Right cardiac atrium (tissue), 5 donors: ENCODE data around the gene SLC38A8. TPM values are rescaled to one million over a fixed set of nuclear protein-coding genes. Genes with fewer than 3 reads are reported as not detected.

ENCODE experiments used
- ATAC-seq, 2 donors: fragments of 200-7000 bp; cut with Tn5 transposase; one replicate each; pipeline versions ENCODE4 v1.8.0 to v1.9.1; 2020; ENCODE audit warnings: moderate library complexity in 2 of 2, mild to moderate bottlenecking in 1 of 2
- DNase-seq, 3 donors: peaks; one replicate each; pipeline ENCODE4 v3.0.0-alpha.2; 2020
- H3K27ac ChIP-seq: one replicate; pipeline ENCODE4 v1.5.1; 2013; ENCODE audit warnings: mild to moderate bottlenecking, low read length, control low read depth, moderate library complexity
- H3K27me3 ChIP-seq: one replicate; pipeline ENCODE4 v1.6.1; 2013; ENCODE audit not compliant: control insufficient read depth, insufficient read depth
- H3K4me1 ChIP-seq: one replicate; pipeline ENCODE4 v1.6.1; 2013; ENCODE audit warnings: low read length; ENCODE audit not compliant: control insufficient read depth, insufficient read depth
- H3K4me3 ChIP-seq: one replicate; pipeline ENCODE4 v1.5.1; 2013; ENCODE audit warnings: low read length, control low read depth
- H3K9me3 ChIP-seq: one replicate; pipeline ENCODE4 v1.6.1; 2013; ENCODE audit warnings: low read length; ENCODE audit not compliant: control insufficient read depth
- WGBS: extraction: QIAGEN DNeasy Blood & Tissue Kit; methylation state at CpG from one replicate; pipeline ENCODE4 v1.1.7; 2013; 5-methylcytosine and 5-hydroxymethylcytosine counted together
- intact Hi-C, 4 donors: fragments of 100-400 bp; cut with DNase I; formaldehyde crosslinking; loops; one replicate each; pipeline versions ENCODE4 v1.11.0 to v1.14.0; 2022 to 2023
- polyA plus RNA-seq: library from polyadenylated mRNA; stranded (reverse); fragments of 200-250 nt; gene quantifications from one replicate; pipeline ENCODE4 v1.2.3, GENCODE V29; 2013
- total RNA-seq, 4 donors: library from RNA; stranded (reverse); fragmentation: NEBNext Ultra II Directional; extraction: Animal tissue kit (Norgen Biotek cat#: 25700); gene quantifications; one replicate each; pipeline ENCODE4 v1.2.1, GENCODE V29; 2021
- donor health status: healthy with polysubstance abuse.
- donor health status: DM: no; HTN: yes; CAD: no.
- donor health status: DM: no; HTN: no; CAD: no.
- donor health status: DM: no; HTN: yes; CAD: no; lungs with severe emphysema.
- donor health status: DM: yes; HTN: yes; CAD: no.

SLC38A8 gene
- total and polyA plus RNA-seq, 5 donors, result 0.21 to 0.29 TPM; not detected in 3

GRCh38 chr16:83960521-83961249, 81.9 kb downstream of the SLC38A8 start:
- H3K27me3 ChIP-seq, result no peaks in the 10 kb centered on the region
- WGBS, result 88% methylated on average over 29 of the region's 29 CpGs
- DNase-seq (peak in 2 of 3 donors; percentile 43 to 49), ATAC-seq (no peak)
- H3K27ac ChIP-seq, result no peak overlapping the region
- no peaks in the 10 kb centered on the region for H3K4me1 ChIP-seq
- H3K9me3 ChIP-seq, result no peaks in the 10 kb centered on the region
- intact Hi-C loops, result no loop called here
- no peak overlapping the region for H3K4me3 ChIP-seq

Other genes with a start within 250 kb of the SLC38A8 start
- 100 to 1,000 TPM; 133 to 173 (median 155) TPM for gene HSBP1, start 234.8 kb downstream of the SLC38A8 start, total RNA-seq
- gene HSBP1, start 234.8 kb downstream of the SLC38A8 start, polyA plus RNA-seq, result 102 TPM
- 10 to 100 TPM; 24.1 to 34.5 (median 29.1) TPM for gene MLYCD, start 143.7 kb downstream of the SLC38A8 start, total RNA-seq
- gene MLYCD, start 143.7 kb downstream of the SLC38A8 start, polyA plus RNA-seq, result 27.4 TPM
- gene OSGIN1, start 89.6 kb downstream of the SLC38A8 start, total RNA-seq, result 1 to 10 TPM; 2.4 to 6.8 (median 3.8) TPM
- gene OSGIN1, start 89.6 kb downstream of the SLC38A8 start, polyA plus RNA-seq, result 3.6 TPM
- 1 to 10 TPM in 2 of 4 donors, under 1 TPM in 2; 0.28 to 1.8 (median 1.4) TPM for gene NECAB2, start 74.6 kb downstream of the SLC38A8 start, total RNA-seq
- 1.7 TPM for gene NECAB2, start 74.6 kb downstream of the SLC38A8 start, polyA plus RNA-seq
- 100 to 1,000 TPM in 2 of 4 donors, 10 to 100 TPM in 2; 88.1 to 112 (median 102) TPM for gene MBTPS1, start 74.1 kb upstream of the SLC38A8 start, total RNA-seq
- 59.3 TPM for gene MBTPS1, start 74.1 kb upstream of the SLC38A8 start, polyA plus RNA-seq
- 10 to 100 TPM; 19.8 to 34.8 (median 26.5) TPM for gene HSDL1, start 102.4 kb upstream of the SLC38A8 start, total RNA-seq
- gene HSDL1, start 102.4 kb upstream of the SLC38A8 start, polyA plus RNA-seq, result 15.0 TPM
- gene DNAAF1, start 102.5 kb upstream of the SLC38A8 start, total RNA-seq, result under 1 TPM in 2 of 4 donors, not detected in 2; 0.14 to 0.28 TPM
- 0.68 TPM for gene DNAAF1, start 102.5 kb upstream of the SLC38A8 start, polyA plus RNA-seq
- 10 to 100 TPM; 26.0 to 31.1 (median 28.4) TPM for gene TAF1C, start 144.3 kb upstream of the SLC38A8 start, total RNA-seq
- 36.2 TPM for gene TAF1C, start 144.3 kb upstream of the SLC38A8 start, polyA plus RNA-seq
- gene ADAD2, start 148.4 kb upstream of the SLC38A8 start, total RNA-seq, result under 1 TPM in 3 of 4 donors, not detected in 1; 0.38 to 0.62 (median 0.60) TPM
- 2.9 TPM for gene ADAD2, start 148.4 kb upstream of the SLC38A8 start, polyA plus RNA-seq
- gene KCNG4, start 197.2 kb upstream of the SLC38A8 start, total RNA-seq, result not detected
- not detected for gene KCNG4, start 197.2 kb upstream of the SLC38A8 start, polyA plus RNA-seq